Urothelium cell line (cell line): ENCODE data around the gene AOC3.

Experiments
- DNase-seq: peaks from one replicate; pipeline ENCODE4 v3.0.0; 2011; ENCODE audit warnings: low spot score, mixed read lengths
- FAIRE-seq: peaks from 2 replicates; lab custom pipeline; 2011; peaks lifted over from hg19 to GRCh38; lab: Jason Lieb, UNC

AOC3 gene

DNA sequence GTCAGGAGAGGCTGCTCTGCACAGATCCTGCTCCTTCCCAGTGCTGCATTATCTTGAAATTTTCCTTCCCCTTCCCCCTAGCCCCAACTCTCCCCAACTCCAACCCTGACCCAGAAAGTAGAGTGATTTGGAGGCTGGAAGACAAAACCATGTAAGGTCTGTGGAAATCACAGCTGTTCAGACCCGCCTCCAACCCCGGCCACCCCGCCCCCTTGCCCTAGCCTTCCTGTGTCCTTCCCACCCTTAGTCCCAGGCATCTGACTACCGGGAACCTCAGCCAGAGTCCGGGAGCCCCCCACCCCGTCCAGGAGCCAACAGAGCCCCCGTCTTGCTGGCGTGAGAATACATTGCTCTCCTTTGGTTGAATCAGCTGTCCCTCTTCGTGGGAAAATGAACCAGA, at the start of gene AOC3:
AOC3 (plus strand) TSS at position 246 of the 400 bp plus-strand sequence; CDS start at position 391, 145 bp downstream.
- DNase-seq (no peak), FAIRE-seq (no peak)

GRCh38 chr17:42803074-42803883, 47.7 kb upstream of the AOC3 start:
- FAIRE-seq: no peak
- no peak for DNase-seq

- DNase-seq: no peak
- no peak for FAIRE-seq
These were observed 46.1 kb upstream of the AOC3 start for GRCh38 chr17:42804918-42805367.

DNA sequence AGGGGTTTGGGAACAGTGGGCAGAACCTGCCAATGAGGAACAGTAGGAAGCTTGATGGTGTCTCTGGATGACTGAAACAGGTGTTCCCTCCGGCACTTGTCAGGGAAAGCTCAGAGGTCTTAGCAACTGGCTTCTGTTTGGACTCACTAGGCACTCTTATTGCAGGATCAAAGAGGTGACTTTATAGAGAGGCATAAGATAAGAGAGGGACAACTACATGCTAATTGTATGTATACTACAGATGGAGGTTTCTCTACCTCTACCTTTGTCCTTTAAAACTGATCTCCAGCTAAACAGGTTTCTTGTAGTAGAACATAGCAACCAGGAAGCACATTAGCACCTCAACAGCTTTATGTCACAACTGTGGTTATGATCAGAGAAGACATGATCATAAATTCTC, 44.8 kb upstream of the AOC3 start:
- no peak for DNase-seq
- no peak for FAIRE-seq

- no peak for DNase-seq
- no peak for FAIRE-seq
These were observed 41.7 kb upstream of the AOC3 start for GRCh38 chr17:42809250-42809649.

DNA sequence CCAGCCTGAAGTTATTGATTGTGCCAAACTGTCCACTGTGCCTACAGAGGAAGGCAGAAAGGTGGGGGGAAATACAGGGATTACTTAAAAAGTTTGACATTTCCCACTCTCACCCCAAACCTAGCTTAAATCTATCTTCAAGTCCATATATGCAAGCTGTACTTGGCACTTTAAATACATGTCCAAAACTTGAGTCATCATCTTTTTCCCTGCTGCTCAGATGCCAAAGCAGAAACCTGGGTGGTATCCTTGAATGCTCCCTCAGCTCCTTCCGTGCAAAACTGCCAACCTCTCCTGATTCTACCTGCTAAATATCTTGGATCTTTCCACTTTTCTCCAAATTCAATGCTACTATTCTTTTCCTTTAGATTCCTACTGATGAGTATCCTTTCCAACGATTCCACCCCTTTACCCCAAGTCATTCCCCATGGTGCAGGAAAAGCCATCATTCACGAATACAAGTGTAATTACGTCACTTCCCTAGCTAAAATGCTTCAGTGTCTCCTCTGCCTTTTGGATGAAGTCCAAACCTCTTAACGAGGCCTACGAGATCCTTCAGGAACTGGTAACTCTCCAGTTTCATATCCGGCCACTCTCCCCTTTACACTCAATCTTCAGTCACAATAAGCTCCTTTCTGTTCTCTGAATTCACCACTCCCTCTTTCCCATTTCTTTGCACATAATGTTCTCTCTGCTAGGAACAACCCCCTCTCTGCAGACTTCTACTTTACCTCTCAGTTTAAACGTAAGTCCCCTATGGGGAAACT, 36.2 kb upstream of the AOC3 start:
- FAIRE-seq (no peak), DNase-seq (peak; percentile 72)

- no peak for FAIRE-seq
- DNase-seq: no peak
These were observed 33.1 kb upstream of the AOC3 start for GRCh38 chr17:42817866-42818265.

GRCh38 chr17:42818379-42818778, 32.6 kb upstream of the AOC3 start:
- no peak for DNase-seq
- FAIRE-seq: no peak

- FAIRE-seq (no peak), DNase-seq (peak; percentile 58)
These were observed 31.0 kb upstream of the AOC3 start for GRCh38 chr17:42819939-42820535.

DNA sequence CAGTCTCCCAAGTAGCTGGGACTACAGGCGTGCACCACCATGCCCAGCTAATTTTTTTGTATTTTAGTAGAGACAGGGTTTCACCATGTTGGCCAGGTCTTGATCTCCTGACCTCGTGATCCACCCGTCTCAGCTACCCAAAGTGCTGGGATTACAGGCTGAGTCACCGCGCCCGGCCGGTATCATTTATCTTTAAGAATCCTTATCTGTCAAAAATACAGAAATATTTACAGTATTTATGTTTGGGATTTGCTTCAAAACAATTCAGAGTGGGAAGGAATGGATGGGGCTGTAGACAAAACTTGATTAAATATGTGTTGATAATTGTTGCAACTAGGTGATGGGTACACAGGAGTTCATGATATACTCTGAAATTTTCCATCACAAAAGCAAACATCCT, 29.8 kb upstream of the AOC3 start:
- FAIRE-seq (no peak), DNase-seq (no peak)

GRCh38 chr17:42827472-42827871, 23.5 kb upstream of the AOC3 start:
- FAIRE-seq (no peak), DNase-seq (no peak)

DNA sequence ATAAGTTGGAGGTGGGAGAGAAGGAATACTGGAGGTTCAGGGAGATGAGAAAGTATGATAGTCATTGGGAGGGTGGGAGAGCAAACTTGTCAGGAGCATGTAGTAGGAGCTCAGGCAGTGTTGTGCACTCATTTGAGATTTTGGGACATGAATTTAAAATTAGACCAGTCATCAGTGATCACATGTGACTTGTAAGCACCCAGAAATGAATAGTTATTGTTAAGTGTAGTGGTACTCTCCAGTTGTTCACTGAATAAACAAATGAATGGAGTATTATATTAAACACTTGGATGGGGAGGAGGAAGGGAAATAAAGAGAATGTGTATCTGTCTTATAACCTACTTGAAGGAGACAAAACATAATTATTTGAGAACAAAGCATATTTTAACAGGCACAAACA, 20.0 kb upstream of the AOC3 start:
- no peak for FAIRE-seq
- DNase-seq: no peak

GRCh38 chr17:42832213-42832933, 18.6 kb upstream of the AOC3 start:
- FAIRE-seq (no peak), DNase-seq (peak; percentile 23)

DNA sequence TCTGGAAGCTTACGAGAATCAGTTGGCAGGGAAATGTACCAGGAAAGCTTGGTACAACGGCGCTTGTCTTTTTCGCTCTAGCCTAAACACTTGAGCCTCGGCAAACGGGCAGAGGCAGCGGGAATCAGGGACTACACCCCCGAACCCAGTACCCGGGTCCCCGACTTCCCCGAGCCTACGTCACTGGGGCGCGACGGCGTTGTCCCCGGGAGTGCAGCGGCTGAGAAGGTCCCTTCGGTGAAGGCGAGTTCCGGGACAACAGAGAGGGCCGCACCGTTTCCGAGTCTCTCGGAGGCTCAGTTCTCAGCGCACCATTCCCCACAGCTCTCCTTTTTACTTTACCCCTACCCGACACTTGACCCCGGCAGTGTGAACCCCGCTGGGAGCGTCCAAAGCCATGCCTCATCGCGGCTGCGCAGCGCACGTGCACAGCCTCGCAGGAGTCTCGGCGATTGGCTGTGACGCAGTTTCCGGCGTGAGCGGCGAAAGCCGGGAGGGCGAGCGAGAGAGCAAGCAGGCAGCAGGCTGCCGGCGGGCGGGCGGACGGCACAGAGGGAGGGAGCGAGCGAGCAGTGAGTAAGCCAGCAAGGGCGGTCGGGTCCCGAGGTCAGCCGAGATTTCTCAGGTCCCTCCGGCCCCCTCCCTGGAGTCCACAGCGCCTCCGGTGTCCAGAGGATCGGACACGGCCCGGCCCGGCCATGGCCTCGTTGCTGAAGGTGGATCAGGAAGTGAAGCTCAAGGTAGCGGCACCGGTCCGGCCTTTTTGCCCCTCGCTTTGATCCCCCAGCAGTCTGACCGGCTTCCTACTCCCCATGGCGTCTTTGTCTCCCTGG, 17.8 kb upstream of the AOC3 start, which contains the start of gene PSME3:
PSME3 (plus strand) TSS at position 464 of the 833 bp plus-strand sequence; CDS start at position 699, 235 bp downstream.
- FAIRE-seq (no peak), DNase-seq (peak; percentile 96)

- FAIRE-seq: no peak
- no peak for DNase-seq
These were observed 17.1 kb upstream of the AOC3 start for GRCh38 chr17:42833767-42834422.

DNA sequence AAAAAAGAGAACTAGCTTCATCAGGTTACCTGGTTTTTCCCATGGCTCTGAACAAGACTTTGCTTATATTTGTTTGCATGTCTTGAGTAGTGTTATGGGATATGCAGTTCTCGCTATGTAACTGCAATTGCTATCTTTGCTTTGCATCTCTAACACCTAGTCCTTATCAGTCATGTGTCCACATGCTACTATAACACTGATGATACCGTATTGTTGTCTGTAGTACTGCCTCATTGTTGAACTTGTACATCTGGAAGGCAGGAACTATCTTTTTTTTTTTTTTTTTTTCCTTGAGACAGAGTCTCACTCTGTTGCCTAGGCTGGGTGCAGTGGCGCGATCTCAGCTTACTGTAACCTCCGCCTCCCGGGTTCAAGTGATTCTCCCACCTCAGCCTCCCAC, 15.3 kb upstream of the AOC3 start:
- FAIRE-seq (no peak), DNase-seq (no peak)

- DNase-seq: no peak
- no peak for FAIRE-seq
These were observed 8.9 kb upstream of the AOC3 start for GRCh38 chr17:42841975-42842685.

GRCh38 chr17:42843358-42843934, 7.6 kb upstream of the AOC3 start:
- FAIRE-seq (no peak), DNase-seq (peak; percentile 63)
